Suprapubic skin (tissue), 3 donors: ENCODE measurements around the gene RAPGEF6.

ENCODE experiments used
- POLR2AphosphoS5 ChIP-seq, 3 donors: sonication (generic); formaldehyde crosslinking; IDR thresholded peaks; one replicate each; pipeline ENCODE4 v1.6.1; 2017; ENCODE audit warnings: antibody characterized with exemption in 3 of 3
- TF ChIP-seq, protein P1 (sequence below), 2 donors: fragments of 200-600 bp in 1 of 2; fragments of 450-650 bp in 1 of 2; sonication (generic) in 1 of 2; IDR thresholded peaks; one replicate each; pipeline ENCODE4 v1.5.1; 2016 to 2019; ENCODE audit warnings: antibody characterized with exemption in 2 of 2, mild to moderate bottlenecking in 1 of 2, moderate library complexity in 1 of 2

DNA sequence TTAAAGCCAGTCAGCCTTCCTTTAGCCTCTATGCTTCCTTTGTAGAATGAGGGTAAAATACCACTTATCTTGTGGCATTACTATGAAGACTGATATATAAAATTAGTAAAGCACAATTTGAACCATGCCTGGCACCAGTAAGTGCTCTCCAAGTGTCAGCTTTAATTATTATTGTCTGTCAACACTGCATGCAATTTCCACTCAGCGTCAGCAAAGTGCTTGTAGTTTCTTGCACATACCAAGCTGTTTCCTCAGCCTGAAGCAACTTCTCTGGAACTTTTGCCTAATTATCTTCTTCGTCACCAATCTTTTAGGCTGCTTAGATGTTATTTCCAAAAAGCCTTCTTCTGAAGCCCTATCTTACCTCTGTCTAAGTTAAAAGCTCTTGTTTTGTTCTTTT, 193.8 kb downstream of the RAPGEF6 start:
- TF ChIP-seq, protein P1, sequence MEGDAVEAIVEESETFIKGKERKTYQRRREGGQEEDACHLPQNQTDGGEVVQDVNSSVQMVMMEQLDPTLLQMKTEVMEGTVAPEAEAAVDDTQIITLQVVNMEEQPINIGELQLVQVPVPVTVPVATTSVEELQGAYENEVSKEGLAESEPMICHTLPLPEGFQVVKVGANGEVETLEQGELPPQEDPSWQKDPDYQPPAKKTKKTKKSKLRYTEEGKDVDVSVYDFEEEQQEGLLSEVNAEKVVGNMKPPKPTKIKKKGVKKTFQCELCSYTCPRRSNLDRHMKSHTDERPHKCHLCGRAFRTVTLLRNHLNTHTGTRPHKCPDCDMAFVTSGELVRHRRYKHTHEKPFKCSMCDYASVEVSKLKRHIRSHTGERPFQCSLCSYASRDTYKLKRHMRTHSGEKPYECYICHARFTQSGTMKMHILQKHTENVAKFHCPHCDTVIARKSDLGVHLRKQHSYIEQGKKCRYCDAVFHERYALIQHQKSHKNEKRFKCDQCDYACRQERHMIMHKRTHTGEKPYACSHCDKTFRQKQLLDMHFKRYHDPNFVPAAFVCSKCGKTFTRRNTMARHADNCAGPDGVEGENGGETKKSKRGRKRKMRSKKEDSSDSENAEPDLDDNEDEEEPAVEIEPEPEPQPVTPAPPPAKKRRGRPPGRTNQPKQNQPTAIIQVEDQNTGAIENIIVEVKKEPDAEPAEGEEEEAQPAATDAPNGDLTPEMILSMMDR (IDR thresholded peaks at IDR 0.05) = no peak
- TF ChIP-seq POLR2AphosphoS5 (IDR thresholded peaks at IDR 0.05) = no peak
